ENCODE results near the gene UCN. TPM values are rescaled to one million over a fixed set of nuclear protein-coding genes. Genes with fewer than 3 reads are reported as not detected.
"Not testable (repeated sequence)": the region's sequence is repeated elsewhere in the genome, so short reads cannot be mapped to it uniquely, and the experiment has no call there.

UCN gene
- total RNA-seq, 2 donors from 2014 or later: 1.2 to 1.6 TPM

DNA sequence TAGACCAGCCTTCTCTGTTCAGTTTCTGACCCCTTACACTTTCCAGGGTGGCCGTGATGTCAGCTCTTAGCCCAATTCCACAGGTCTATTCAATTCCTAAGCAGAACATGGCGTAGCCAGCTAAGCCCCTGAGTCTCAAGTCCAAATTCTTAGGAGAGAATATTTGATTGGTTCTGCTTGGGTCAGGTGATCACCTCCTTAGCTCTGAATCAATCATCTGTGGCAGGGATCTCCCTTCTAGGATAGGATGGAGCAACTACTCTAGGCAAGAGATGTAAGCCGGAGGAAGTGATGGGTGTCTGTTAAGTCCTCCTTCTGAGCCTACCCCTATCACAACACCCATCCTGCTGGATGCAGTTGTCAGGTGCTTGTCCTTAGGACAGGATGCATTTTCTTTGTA is 11.1 kb downstream of the UCN start:
- DNase-seq (no peak), ATAC-seq (no peak)
- intact Hi-C loops (cut with DNase I): loop anchor here in 1 of 2 donors (10.0 kb wide), 1 partner anchor 52 kb away; no protein-coding TSS in a partner anchor

GRCh38 chr2:27296481-27296880 is 11.8 kb downstream of the UCN start:
- no peak for ATAC-seq
- intact Hi-C loops (cut with DNase I): loop anchor here in 1 of 2 donors (10.0 kb wide), 1 partner anchor 52 kb away; no protein-coding TSS in a partner anchor
- no peak for DNase-seq

- DNase-seq (no peak), ATAC-seq (no peak)
- intact Hi-C loops (cut with DNase I): loop anchor here in 1 of 2 donors (10.0 kb wide), 1 partner anchor 50 kb away; no protein-coding TSS in a partner anchor
Measured at GRCh38 chr2:27294928-27295327, 13.3 kb downstream of the UCN start.

GRCh38 chr2:27291865-27292264 is 16.4 kb downstream of the UCN start:
- intact Hi-C loops (cut with DNase I): loop anchor here in 1 of 2 donors (10.0 kb wide), 1 partner anchor 47 kb away; no protein-coding TSS in a partner anchor
- DNase-seq (no peak), ATAC-seq (peak; percentile 54 to 60)

DNA sequence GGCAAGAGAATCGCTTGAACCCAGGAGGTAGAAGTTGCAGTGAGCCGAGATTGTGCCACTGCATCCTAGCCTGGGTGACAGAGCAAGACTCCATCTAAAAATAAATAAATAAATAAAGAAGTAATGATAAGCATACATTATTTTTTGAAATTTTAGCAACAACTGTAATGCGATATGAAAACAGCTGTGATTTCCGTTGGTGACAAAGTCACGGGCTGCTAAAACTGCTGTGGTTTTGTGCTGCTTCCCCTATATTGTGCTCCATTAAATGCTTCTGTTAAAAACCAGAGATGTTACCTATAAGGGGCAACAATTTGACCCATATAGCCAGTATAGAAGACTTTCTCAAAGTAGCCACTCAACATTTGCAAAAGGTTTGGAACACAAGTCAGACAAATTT is 17.7 kb downstream of the UCN start:
- intact Hi-C loops (cut with DNase I): loop anchor here in 1 of 2 donors (10.0 kb wide), 1 partner anchor 46 kb away; no protein-coding TSS in a partner anchor
- ATAC-seq: no peak
- no peak for DNase-seq

DNA sequence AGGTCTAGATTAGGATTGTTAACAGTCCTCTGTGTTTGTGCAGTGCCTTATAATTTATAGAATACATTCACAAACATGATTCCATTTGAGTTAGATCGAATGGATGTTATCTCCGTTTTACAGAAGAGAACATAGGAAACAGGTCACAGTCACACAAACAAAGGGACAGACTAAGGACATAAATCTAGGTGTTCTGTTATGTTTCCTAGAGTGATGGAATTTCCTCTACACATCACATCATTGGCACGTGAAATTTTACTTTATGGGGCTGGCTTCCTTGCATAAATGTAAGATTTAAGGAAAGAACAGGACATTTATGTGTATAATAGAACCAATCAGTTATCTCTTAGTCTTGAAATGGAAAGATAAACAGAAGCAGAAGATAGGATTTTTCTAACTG is 19.6 kb downstream of the UCN start:
- ATAC-seq: no peak
- intact Hi-C loops (cut with DNase I): loop anchor here in 1 of 2 donors (10.0 kb wide), 1 partner anchor 194 kb away; no protein-coding TSS in a partner anchor
- no peak for DNase-seq

GRCh38 chr2:27285481-27285880 is 22.8 kb downstream of the UCN start:
- DNase-seq: no peak
- intact Hi-C loops (cut with DNase I): loop anchor here in 1 of 2 donors (10.0 kb wide), 1 partner anchor 191 kb away; no protein-coding TSS in a partner anchor
- no peak for ATAC-seq

DNA sequence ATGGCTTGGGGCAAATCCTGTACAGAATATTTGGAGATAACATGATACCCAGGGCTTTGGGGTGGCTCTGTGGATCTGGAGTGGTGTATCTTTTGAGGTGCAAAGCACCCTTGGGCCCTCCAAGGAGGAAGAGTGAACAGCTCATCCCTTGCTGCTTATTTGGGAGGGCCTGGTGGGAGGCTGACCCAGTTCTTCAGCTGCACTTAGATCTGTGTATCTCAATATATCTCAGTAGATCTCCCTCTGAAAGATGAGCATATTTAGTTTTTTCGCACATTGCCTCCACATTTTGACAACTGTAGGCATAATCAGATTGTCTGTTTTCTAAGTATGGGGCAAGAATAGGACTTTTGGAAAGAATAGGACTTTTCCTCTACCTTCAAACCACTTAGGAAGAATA is 23.2 kb downstream of the UCN start:
- intact Hi-C loops (cut with DNase I): loop anchor here in 1 of 2 donors (10.0 kb wide), 1 partner anchor 190 kb away; no protein-coding TSS in a partner anchor
- ATAC-seq: no peak
- DNase-seq: no peak

GRCh38 chr2:27282892-27283291 is 25.4 kb downstream of the UCN start:
- intact Hi-C loops (cut with DNase I): loop anchor here in 1 of 2 donors (10.0 kb wide), 1 partner anchor 188 kb away; no protein-coding TSS in a partner anchor
- ATAC-seq (peak; percentile 62 to 83), DNase-seq (peak; percentile 36)

- intact Hi-C loops (cut with DNase I): loop anchor here in 1 of 2 donors (10.0 kb wide), 1 partner anchor 187 kb away; no protein-coding TSS in a partner anchor
- ATAC-seq (peak; percentile 84 to 89), DNase-seq (no peak)
Measured at GRCh38 chr2:27281855-27282559, 26.2 kb downstream of the UCN start, which contains the start of gene TRIM54. TSS of gene TRIM54 (plus strand) at chr2:27282429. CDS start at chr2:27282732, 303 bp downstream.

GRCh38 chr2:27281442-27281841 is 26.8 kb downstream of the UCN start:
- intact Hi-C loops (cut with DNase I): loop anchor here in 1 of 2 donors (10.0 kb wide), 1 partner anchor 187 kb away; no protein-coding TSS in a partner anchor
- DNase-seq: no peak
- no peak for ATAC-seq

DNA sequence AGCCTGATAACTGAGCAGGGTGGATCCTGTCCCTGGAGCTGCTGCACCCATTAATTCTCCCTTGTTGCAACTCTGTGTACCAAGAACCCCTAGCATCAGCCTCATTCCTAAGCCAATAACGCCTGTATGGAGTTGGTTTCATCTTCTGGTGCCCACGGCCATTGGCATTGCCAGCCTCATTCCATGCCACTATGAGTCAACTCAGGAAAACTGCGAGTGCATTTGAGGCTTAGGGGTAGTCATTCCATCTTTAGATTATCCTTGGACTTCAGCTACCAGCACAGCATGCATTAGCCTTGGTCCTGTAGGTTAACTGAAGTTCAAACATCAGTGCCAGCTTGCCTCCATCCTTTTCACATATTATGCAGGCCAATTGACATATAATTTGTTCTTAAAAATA is 27.4 kb downstream of the UCN start:
- ATAC-seq (no peak), DNase-seq (no peak)
- intact Hi-C loops (cut with DNase I): loop anchor here in 1 of 2 donors (10.0 kb wide), 1 partner anchor 186 kb away; no protein-coding TSS in a partner anchor

- DNase-seq: no peak
- ATAC-seq: no peak
- intact Hi-C loops (cut with DNase I): no loop called here
Measured at GRCh38 chr2:27278010-27278409, 30.2 kb downstream of the UCN start.

DNA sequence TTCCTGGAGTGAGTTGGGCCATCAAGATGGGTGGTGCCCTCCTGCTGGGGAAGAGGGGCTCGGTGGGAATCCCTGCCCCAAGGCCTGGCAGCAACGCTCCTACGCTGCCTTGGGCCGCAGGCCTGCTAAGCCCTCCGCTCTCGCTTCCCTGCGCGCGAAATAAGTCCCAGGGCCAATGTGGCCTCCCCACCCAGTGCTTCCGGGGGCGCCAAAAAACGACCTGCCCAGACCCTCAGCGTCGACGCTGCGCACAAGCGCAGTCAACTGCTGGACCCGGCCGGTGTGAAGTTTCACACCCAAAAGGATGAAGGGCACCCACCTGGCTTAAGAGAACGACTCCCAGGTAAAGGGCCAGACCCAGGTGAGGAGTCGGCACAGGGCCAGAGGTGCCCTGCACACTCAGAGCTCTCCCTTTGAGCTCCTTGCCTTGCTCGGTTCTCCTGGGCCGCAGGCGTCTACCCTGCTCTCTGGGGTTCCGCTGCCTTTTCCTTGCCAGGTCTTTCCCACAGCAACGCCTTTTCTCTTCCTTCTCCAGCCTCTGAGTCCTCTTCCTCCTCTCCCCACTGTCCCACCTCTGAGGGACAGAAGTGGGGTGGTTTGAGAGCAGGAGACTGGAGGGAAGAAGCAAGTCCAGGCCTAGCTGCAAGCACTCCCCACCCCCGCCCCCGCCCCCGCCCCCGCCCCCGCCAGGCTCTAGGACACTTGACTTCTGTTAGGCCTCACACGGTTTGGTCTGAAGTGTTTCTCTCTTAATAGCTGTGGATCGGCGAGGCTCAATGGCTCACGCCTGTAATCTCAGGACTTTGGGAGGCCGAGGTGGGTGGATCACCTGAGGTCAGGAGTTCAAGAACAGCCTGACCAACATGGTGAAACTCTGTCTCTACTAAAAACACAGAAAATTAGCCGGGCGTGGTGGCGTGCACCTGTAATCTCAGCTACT is 32.8 kb downstream of the UCN start, which contains the start of gene DNAJC5G:
Gene DNAJC5G (plus strand): TSS at position 223 of the 940 bp plus-strand sequence. CDS start 1,296 bp downstream, outside the sequence.
- no peak for DNase-seq
- no peak for ATAC-seq
- intact Hi-C loops (cut with DNase I): no loop called here

DNA sequence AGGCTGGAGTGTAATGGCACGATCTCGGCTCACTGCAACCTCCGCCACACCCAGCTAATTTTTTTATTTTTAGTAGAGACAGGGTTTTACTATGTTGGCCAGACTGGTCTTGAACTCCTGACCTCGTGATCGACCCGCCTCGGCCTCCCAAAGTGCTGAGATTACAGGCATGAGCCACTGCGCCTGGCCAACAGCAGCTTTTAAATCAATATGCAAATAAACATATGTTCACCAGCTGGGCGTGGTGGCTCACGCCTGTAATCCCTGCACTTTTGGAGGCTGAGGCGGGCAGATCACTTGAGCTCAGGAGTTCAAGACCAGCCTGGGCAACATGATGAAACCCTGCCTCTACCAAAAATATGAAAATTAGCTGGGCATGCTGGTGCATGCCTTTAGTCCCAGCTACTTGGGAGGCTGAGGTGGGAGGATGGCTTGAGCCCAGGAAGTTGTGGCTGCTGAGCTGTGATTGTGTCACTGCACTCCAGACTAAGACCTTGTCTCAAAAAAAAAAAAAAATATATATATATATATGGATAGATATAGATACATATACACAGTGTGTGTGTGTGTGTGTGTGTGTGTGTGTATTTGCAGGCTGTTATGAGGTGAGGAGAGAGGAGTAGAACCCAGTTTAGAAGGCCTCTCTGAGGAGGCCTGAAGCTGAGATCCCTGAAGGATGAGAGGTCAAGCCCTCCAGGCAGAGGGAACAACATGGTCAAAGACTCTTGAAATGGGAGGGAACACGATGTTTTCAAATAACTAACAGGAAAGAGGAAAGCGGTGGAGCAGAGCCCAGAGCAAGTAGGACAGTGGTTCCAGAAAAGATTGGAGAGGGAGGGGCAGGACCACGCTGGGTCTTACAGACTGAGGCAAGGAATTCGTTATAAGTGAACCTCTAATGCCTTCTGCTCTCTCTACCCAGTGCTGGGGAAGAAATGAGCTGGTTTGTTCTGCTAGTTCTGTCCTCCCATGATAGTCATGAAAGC is 35.4 kb downstream of the UCN start:
- ATAC-seq; DNase-seq; intact Hi-C loops (cut with DNase I): not testable (repeated sequence)

DNA sequence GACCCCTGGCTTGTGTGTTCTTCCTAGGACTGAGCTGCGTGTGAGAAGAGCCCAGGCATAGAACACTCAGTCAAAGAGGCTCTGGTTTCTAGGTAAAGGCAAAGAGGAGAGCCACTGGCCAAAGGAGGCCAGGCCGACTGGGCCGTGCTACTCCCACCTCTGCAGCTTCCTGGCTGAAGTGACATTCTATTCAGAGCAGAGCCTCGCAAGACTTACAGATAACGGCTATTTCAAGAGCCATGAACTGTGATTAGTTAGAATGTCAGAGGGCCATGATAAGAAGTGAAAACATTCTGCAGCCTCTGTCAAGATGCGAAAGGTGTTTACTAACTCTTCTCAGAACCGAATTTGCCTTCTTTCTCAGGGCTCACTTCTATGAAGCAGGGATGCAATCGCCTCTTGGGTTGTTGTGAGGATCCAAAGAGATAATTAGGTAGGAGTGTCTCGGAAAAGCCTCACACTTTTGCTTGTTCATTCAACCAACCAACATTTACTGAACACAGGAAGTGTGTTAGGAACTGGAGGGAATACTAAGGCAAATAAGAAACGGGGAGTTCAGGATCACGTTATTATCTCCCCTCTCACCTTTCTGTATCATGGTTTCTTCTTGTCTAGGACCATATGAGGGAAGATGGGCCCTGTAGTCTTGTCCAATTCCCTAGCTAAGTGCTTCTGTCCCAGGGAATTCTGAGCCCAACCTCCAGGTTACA is 36.5 kb downstream of the UCN start:
- peak; percentile 83 to 85 for ATAC-seq
- intact Hi-C loops (cut with DNase I): no loop called here
- no peak for DNase-seq

GRCh38 chr2:27270670-27271069 is 37.6 kb downstream of the UCN start:
- ATAC-seq (no peak), DNase-seq (no peak)
- intact Hi-C loops (cut with DNase I): no loop called here
